ENCODE measurements around the gene PTPN1. TPM values are rescaled to one million over a fixed set of nuclear protein-coding genes. Genes with fewer than 3 reads are reported as not detected.

PTPN1 gene
- polyA plus RNA-seq, 1 donor (not counting 4 experiments of a cell fraction or from before 2014, with no cell fraction given) = 61.6 TPM

DNA sequence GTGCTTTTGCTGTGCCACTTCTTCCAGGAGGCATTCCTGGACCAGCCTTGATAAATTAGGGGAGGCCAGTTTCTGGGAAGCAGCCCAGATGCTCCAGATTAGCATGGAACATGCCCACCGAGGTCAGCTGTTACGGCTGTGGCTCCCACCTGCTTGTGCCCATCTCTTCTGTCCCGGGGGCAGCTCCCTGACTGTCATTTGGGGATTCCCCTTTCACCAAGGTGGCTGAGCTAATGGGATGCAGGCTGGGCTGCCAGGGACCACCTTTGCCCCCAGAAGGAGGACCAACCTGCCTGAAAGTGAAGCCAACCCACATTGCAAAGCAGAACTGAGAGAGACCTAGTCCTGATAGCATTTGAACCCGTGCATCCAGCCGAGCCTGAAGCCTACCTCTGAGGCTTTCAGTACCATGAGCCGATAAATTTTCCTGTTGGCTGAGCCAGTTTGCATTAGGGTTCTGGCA is 85.3 kb downstream of the PTPN1 start:
- H3K79me2 ChIP-seq (ENCODE audit: control insufficient read depth, insufficient read depth, low read length) = no peaks in the 10 kb centered on the region
- no peak overlapping the region for H3K27ac ChIP-seq (ENCODE audit: control insufficient read depth, insufficient read depth, low read length)
- H2AFZ ChIP-seq (ENCODE audit: control insufficient read depth, low read length) = no peak overlapping the region
- H3K4me3 ChIP-seq (ENCODE audit: control insufficient read depth in 2 of 3, extremely low read depth in 1 of 3, insufficient read depth in 2 of 3, low read depth in 1 of 3, low read length in 3 of 3) = no peak overlapping the region
- peaks cover under 1 to 2% of the 10 kb centered on the region in 2 experiments for H3K36me3 ChIP-seq (ENCODE audit: control insufficient read depth in 2 of 2, extremely low read depth in 1 of 2, insufficient read depth in 2 of 2, low read length in 2 of 2)
- no peak for FAIRE-seq
- H4K20me1 ChIP-seq (ENCODE audit: control insufficient read depth, extremely low read depth, insufficient read depth, low read length) = no peaks in the 10 kb centered on the region
- dilution Hi-C loops (cut with MboI; ENCODE audit: extremely low pct_ligation_motif_present, low sequenced_read_pairs) = no loop called here
- peaks cover 4% of the 10 kb centered on the region for H3K27me3 ChIP-seq (ENCODE audit: control insufficient read depth, extremely low read depth, insufficient read depth, low read length)
- H3K4me2 ChIP-seq (ENCODE audit: control insufficient read depth, extremely low read depth, insufficient read depth, low read depth, low read length) = no peak overlapping the region
- no peaks in the 10 kb centered on the region for H3K9me3 ChIP-seq (ENCODE audit: control insufficient read depth, low read depth, low read length)
- H3K9me1 ChIP-seq (ENCODE audit: control insufficient read depth, extremely low read depth, insufficient read depth, low read length) = no peaks in the 10 kb centered on the region
- no peak overlapping the region for H3K9ac ChIP-seq (ENCODE audit: control insufficient read depth, extremely low read depth, insufficient read depth, low read length)
- peaks cover 8% of the 10 kb centered on the region for H3K4me1 ChIP-seq (ENCODE audit: control insufficient read depth, extremely low read depth, insufficient read depth, low read length)
- TF ChIP-seq, protein P1, sequence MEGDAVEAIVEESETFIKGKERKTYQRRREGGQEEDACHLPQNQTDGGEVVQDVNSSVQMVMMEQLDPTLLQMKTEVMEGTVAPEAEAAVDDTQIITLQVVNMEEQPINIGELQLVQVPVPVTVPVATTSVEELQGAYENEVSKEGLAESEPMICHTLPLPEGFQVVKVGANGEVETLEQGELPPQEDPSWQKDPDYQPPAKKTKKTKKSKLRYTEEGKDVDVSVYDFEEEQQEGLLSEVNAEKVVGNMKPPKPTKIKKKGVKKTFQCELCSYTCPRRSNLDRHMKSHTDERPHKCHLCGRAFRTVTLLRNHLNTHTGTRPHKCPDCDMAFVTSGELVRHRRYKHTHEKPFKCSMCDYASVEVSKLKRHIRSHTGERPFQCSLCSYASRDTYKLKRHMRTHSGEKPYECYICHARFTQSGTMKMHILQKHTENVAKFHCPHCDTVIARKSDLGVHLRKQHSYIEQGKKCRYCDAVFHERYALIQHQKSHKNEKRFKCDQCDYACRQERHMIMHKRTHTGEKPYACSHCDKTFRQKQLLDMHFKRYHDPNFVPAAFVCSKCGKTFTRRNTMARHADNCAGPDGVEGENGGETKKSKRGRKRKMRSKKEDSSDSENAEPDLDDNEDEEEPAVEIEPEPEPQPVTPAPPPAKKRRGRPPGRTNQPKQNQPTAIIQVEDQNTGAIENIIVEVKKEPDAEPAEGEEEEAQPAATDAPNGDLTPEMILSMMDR (optimal IDR thresholded peaks at IDR 0.05 in 1 of 3, IDR thresholded peaks at IDR 0.05 in 1 of 3, conservative IDR thresholded peaks at IDR 0.05 in 1 of 3; ENCODE audit: extremely low read depth in 1 of 3, insufficient read depth in 2 of 3, low read length in 3 of 3) = no peak
- no peak for TF ChIP-seq EZH2 (IDR thresholded peaks at IDR 0.05; ENCODE audit: low read length)
- no peak for DNase-seq (ENCODE audit: low read depth, low spot score)

DNA sequence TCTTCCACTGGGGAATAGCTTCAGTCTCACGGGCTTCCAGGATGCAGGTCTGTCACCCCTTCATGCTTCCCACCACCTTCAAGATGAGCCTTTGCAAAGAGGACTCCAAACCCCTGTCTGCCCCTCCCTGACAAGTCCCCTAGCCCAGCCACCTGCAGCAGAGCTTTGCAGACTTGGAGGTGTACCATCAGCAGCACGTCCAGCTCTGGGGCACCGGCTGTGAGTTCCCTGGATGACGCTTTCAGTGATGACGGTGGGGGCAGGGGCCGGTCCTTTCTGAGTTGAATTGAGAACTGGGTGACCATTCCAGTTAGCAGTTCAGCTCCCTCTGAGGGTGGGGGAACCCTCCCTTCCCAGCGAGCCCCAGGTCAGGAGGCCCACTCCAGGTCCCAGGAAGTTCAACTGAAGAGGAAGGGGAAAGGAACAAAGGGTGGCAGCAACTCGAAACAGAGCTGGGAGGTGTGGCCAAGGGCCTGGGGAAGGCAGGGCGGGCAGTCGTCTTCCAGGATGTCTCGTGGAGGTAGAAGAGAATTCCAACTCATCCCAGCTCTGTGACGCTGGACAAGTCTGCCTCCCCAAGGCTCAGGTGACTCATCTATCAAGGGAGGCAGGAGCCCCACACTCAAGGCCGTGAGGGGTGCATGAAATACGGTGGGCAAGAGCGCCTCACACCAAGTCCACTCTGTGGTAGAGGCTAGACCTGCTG is 86.0 kb downstream of the PTPN1 start:
- H3K27me3 ChIP-seq (ENCODE audit: control insufficient read depth, extremely low read depth, insufficient read depth, low read length) = peaks cover 4% of the 10 kb centered on the region
- FAIRE-seq (no peak), DNase-seq (ENCODE audit: low read depth, low spot score) (no peak)
- H3K27ac ChIP-seq (ENCODE audit: control insufficient read depth, insufficient read depth, low read length) = no peak overlapping the region
- no peak for TF ChIP-seq EZH2 (IDR thresholded peaks at IDR 0.05; ENCODE audit: low read length)
- TF ChIP-seq, protein P1 (optimal IDR thresholded peaks at IDR 0.05 in 1 of 3, IDR thresholded peaks at IDR 0.05 in 1 of 3, conservative IDR thresholded peaks at IDR 0.05 in 1 of 3; ENCODE audit: extremely low read depth in 1 of 3, insufficient read depth in 2 of 3, low read length in 3 of 3) = no peak
- dilution Hi-C loops (cut with MboI; ENCODE audit: extremely low pct_ligation_motif_present, low sequenced_read_pairs) = no loop called here
- peak overlapping the region; percentile 34 for H3K4me2 ChIP-seq (ENCODE audit: control insufficient read depth, extremely low read depth, insufficient read depth, low read depth, low read length)
- no peak overlapping the region for H3K9ac ChIP-seq (ENCODE audit: control insufficient read depth, extremely low read depth, insufficient read depth, low read length)
- H3K9me3 ChIP-seq (ENCODE audit: control insufficient read depth, low read depth, low read length) = no peaks in the 10 kb centered on the region
- no peaks in the 10 kb centered on the region for H4K20me1 ChIP-seq (ENCODE audit: control insufficient read depth, extremely low read depth, insufficient read depth, low read length)
- H3K79me2 ChIP-seq (ENCODE audit: control insufficient read depth, insufficient read depth, low read length) = no peaks in the 10 kb centered on the region
- H3K36me3 ChIP-seq (ENCODE audit: control insufficient read depth in 2 of 2, extremely low read depth in 1 of 2, insufficient read depth in 2 of 2, low read length in 2 of 2) = no peaks in the 10 kb centered on the region
- no peak overlapping the region for H3K4me3 ChIP-seq (ENCODE audit: control insufficient read depth in 2 of 3, extremely low read depth in 1 of 3, insufficient read depth in 2 of 3, low read depth in 1 of 3, low read length in 3 of 3)
- H3K4me1 ChIP-seq (ENCODE audit: control insufficient read depth, extremely low read depth, insufficient read depth, low read length) = peaks cover 8% of the 10 kb centered on the region
- no peak overlapping the region for H2AFZ ChIP-seq (ENCODE audit: control insufficient read depth, low read length)
- H3K9me1 ChIP-seq (ENCODE audit: control insufficient read depth, extremely low read depth, insufficient read depth, low read length) = no peaks in the 10 kb centered on the region

Data from keratinocyte (primary cell).